GM19193 (cell line): ENCODE results near the gene PRPF6.

Experiments used
- POLR2A ChIP-seq: IDR thresholded peaks from 4 replicates; pipeline ENCODE4 v1.6.1; 2011; ENCODE audit not compliant: insufficient read depth, insufficient read length; ENCODE audit errors: extremely low read depth

Gene PRPF6

GRCh38 chr20:63942250-63942951 is 38.5 kb upstream of the PRPF6 start:
- no peak for TF ChIP-seq POLR2A

- TF ChIP-seq POLR2A = no peak
Measured at GRCh38 chr20:63942969-63943807, 37.7 kb upstream of the PRPF6 start.

- no peak for TF ChIP-seq POLR2A
Measured at GRCh38 chr20:63943808-63944077, 37.2 kb upstream of the PRPF6 start.

GRCh38 chr20:63944078-63944941 is 36.6 kb upstream of the PRPF6 start:
- no peak for TF ChIP-seq POLR2A

- no peak for TF ChIP-seq POLR2A
Measured at GRCh38 chr20:63945031-63945658, 35.8 kb upstream of the PRPF6 start.

GRCh38 chr20:63945921-63946920 is 34.7 kb upstream of the PRPF6 start:
- no peak for TF ChIP-seq POLR2A

GRCh38 chr20:63946986-63947637 is 33.8 kb upstream of the PRPF6 start:
- TF ChIP-seq POLR2A = no peak

- no peak for TF ChIP-seq POLR2A
Measured at GRCh38 chr20:63947638-63948456, 33.1 kb upstream of the PRPF6 start.

- no peak for TF ChIP-seq POLR2A
Measured at GRCh38 chr20:63950701-63951397, 30.1 kb upstream of the PRPF6 start.

GRCh38 chr20:63951398-63952209 is 29.3 kb upstream of the PRPF6 start:
- no peak for TF ChIP-seq POLR2A

GRCh38 chr20:63952210-63952535 is 28.8 kb upstream of the PRPF6 start:
- TF ChIP-seq POLR2A = no peak
